ENCODE measurements around the gene PCCA.
"Not testable (repeated sequence)": the region's sequence is repeated elsewhere in the genome, so short reads cannot be mapped to it uniquely, and the experiment has no call there.

The PCCA gene

DNA sequence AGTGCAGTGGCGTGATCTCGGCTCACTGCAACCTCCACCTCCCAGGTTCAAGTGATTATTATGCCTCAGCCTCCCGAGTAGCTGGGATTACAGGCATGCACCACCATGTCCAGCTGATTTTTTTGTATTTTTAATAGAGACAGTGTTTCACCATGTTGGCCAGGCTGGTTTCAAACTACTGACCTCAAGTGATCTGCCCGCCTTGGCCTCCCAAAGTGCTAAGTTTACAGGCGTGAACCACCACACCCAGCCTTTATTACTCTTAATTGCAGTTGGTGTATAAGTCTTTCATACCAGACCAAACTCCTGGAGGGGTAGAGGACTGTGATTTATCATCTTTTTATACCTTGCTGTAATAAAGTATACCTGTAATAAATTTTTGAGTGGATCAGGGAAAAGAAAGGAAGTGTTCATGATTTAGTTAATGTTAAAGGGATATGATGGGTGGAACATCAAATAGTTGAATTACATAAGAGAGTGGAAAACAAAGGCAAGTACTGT is 52.6 kb downstream of the PCCA start:
- H3K27me3 ChIP-seq (ENCODE audit: control insufficient read depth, insufficient read depth, low read length); H3K9ac ChIP-seq (ENCODE audit: low read depth, low read length); H3K4me3 ChIP-seq (ENCODE audit: low read depth, low read length); H3K36me3 ChIP-seq (ENCODE audit: control insufficient read depth, insufficient read depth, low read length); H3K9me3 ChIP-seq (ENCODE audit: control insufficient read depth, insufficient read depth, low read length); H3K27ac ChIP-seq (ENCODE audit: low read depth, low read length): not testable (repeated sequence)
- peaks cover 12% of the 10 kb centered on the region; the same call in 1 of the 2 replicates for H3K4me1 ChIP-seq (ENCODE audit: control insufficient read depth, insufficient read depth, low read length)

DNA sequence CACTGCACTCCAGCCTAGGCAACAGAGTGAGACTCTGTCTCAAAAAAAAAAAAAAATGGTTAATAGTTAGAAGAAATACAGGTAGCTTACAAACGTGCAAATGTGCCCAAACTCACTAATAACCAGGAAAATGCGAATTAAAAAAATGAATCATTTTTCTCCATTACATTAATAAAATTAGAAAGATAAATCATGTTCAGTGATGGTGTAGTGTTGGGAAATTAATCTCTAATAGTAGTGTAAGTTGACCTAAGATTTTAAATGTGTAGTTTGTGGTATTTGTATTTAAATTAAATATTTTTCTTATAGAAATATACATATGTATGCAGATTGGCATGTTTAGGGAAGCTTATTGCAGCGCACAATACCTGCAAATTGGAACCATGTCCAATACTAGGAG is 57.6 kb downstream of the PCCA start:
- Histone ChIP-seq H3K36me3 (ENCODE audit: control insufficient read depth, insufficient read depth, low read length) (peaks cover 7% of the 10 kb centered on the region; the same call in 1 of the 2 replicates), H3K27ac (ENCODE audit: low read depth, low read length) (no peak overlapping the region), H3K4me1 (ENCODE audit: control insufficient read depth, insufficient read depth, low read length) (peaks cover 28% of the 10 kb centered on the region)

GRCh38 chr13:100147825-100148224 is 58.9 kb downstream of the PCCA start:
- Histone ChIP-seq H3K27ac (ENCODE audit: low read depth, low read length) (peak overlapping the region; percentile 93), H3K27me3 (ENCODE audit: control insufficient read depth, insufficient read depth, low read length) (no peaks in the 10 kb centered on the region), H3K4me1 (ENCODE audit: control insufficient read depth, insufficient read depth, low read length) (peaks cover 28% of the 10 kb centered on the region), H3K9me3 (ENCODE audit: control insufficient read depth, insufficient read depth, low read length) (no peaks in the 10 kb centered on the region), H3K9ac (ENCODE audit: low read depth, low read length) (no peak overlapping the region), H3K4me3 (ENCODE audit: low read depth, low read length) (no peak overlapping the region), H3K36me3 (ENCODE audit: control insufficient read depth, insufficient read depth, low read length) (peaks cover 7% of the 10 kb centered on the region; the same call in 1 of the 2 replicates)

More for the DNA sequence above, 57.6 kb downstream of the PCCA start:
- H3K9me3 ChIP-seq (ENCODE audit: control insufficient read depth, insufficient read depth, low read length), result no peaks in the 10 kb centered on the region
- no peak overlapping the region for H3K4me3 ChIP-seq (ENCODE audit: low read depth, low read length)
- H3K9ac ChIP-seq (ENCODE audit: low read depth, low read length), result no peak overlapping the region
- no peaks in the 10 kb centered on the region for H3K27me3 ChIP-seq (ENCODE audit: control insufficient read depth, insufficient read depth, low read length)

DNA sequence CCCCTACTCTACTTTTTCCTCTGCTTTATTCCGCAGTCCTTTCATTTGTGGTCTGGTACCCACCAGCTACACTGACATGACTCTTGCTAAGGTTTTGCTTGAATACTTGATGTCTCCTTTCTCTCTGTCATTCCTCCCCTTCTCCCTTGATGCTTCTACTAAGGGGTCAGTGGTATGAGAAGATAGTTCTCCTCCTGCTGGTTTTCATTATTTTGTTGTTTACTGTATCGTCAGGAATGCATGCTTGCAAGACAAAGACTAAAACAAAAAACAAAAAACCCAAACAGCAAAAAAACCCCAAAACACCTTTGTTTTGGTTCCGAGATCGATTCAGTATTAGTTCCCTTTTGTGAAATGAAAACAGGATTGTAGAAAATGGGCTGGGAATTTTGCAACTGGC is 59.5 kb downstream of the PCCA start:
- Histone ChIP-seq H3K36me3 (ENCODE audit: control insufficient read depth, insufficient read depth, low read length) (peaks cover 7% of the 10 kb centered on the region; the same call in 1 of the 2 replicates), H3K27ac (ENCODE audit: low read depth, low read length) (peak overlapping the region; percentile 98), H3K9me3 (ENCODE audit: control insufficient read depth, insufficient read depth, low read length) (no peaks in the 10 kb centered on the region), H3K9ac (ENCODE audit: low read depth, low read length) (peak overlapping the region; percentile 53; the same call in 1 of the 2 replicates), H3K4me1 (ENCODE audit: control insufficient read depth, insufficient read depth, low read length) (peaks cover 33% of the 10 kb centered on the region), H3K27me3 (ENCODE audit: control insufficient read depth, insufficient read depth, low read length) (no peaks in the 10 kb centered on the region), H3K4me3 (ENCODE audit: low read depth, low read length) (peak overlapping the region; percentile 22; the same call in 1 of the 2 replicates)

DNA sequence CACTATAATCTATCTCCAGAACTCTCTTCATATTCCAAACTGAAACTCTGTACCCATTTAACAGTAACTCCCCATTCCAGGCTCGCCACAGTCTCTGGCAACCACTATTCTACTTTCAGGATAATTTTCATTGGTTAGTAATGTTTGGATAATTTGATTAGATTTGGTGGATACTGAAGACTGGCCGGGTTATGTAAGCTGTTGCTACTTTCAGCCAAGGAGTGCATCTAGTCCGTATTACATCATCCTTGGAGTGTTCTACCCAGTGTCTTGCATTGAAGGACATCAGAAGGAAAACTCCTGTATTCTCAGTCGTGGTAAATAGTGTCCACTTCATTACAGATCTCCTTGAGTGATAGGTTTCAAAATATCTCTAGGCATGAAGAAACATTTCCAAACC is 60.5 kb downstream of the PCCA start:
- Histone ChIP-seq H3K9me3 (ENCODE audit: control insufficient read depth, insufficient read depth, low read length) (no peaks in the 10 kb centered on the region), H3K9ac (ENCODE audit: low read depth, low read length) (no peak overlapping the region), H3K27me3 (ENCODE audit: control insufficient read depth, insufficient read depth, low read length) (no peaks in the 10 kb centered on the region), H3K4me1 (ENCODE audit: control insufficient read depth, insufficient read depth, low read length) (peaks cover 43% of the 10 kb centered on the region), H3K27ac (ENCODE audit: low read depth, low read length) (peak overlapping the region; percentile 98), H3K36me3 (ENCODE audit: control insufficient read depth, insufficient read depth, low read length) (peaks cover 7% of the 10 kb centered on the region; the same call in 1 of the 2 replicates), H3K4me3 (ENCODE audit: low read depth, low read length) (no peak overlapping the region)

DNA sequence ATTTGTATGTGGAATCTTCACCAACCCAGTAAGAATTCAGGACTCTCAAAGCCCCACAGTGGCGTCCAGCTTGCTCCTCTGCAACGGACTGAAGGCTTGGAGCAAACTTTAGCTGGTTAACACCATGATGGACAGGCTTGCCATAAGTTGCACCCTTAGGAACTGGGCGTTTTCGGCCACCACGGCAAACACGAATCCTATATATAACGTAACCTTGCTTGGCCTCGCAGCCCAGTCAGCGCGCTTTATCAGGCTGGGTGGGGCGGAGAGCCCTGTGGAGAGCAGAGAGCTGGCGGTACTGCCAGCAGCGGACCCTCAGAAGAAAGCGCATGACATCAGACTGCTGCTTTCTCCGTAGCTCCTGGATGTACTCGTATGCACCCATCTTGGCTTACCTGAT is 61.8 kb downstream of the PCCA start:
- H3K27me3 ChIP-seq (ENCODE audit: control insufficient read depth, insufficient read depth, low read length); H3K4me3 ChIP-seq (ENCODE audit: low read depth, low read length); H3K27ac ChIP-seq (ENCODE audit: low read depth, low read length); H3K36me3 ChIP-seq (ENCODE audit: control insufficient read depth, insufficient read depth, low read length); H3K9me3 ChIP-seq (ENCODE audit: control insufficient read depth, insufficient read depth, low read length); H3K9ac ChIP-seq (ENCODE audit: low read depth, low read length): not testable (repeated sequence)
- H3K4me1 ChIP-seq (ENCODE audit: control insufficient read depth, insufficient read depth, low read length), result peaks cover 47% of the 10 kb centered on the region

GRCh38 chr13:100154842-100155416 is 66.0 kb downstream of the PCCA start:
- no peak overlapping the region for H3K9ac ChIP-seq (ENCODE audit: low read depth, low read length)

DNA sequence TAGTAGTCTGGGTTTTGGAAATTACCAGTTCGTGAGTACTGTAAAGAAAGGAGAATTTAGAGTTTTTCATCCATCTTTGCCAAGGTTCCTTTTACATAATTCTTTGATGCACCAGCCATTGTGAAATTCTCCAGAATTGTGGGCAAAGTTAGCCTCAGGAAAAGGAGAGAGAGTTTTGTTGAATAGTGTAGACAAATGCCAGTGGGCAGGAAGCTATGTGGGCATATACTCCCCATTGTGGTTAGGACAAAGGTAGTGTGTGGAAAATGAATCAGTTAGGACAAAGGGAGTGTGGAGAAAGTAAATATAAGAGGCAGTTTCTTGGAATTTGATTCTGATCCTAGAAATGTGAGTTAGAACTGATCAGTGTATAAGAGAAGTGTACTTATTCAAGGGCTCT is 67.9 kb downstream of the PCCA start:
- Histone ChIP-seq H3K36me3 (ENCODE audit: control insufficient read depth, insufficient read depth, low read length) (peaks cover 18% of the 10 kb centered on the region; the same call in 1 of the 2 replicates), H3K4me3 (ENCODE audit: low read depth, low read length) (no peak overlapping the region), H3K27me3 (ENCODE audit: control insufficient read depth, insufficient read depth, low read length) (no peaks in the 10 kb centered on the region), H3K9me3 (ENCODE audit: control insufficient read depth, insufficient read depth, low read length) (no peaks in the 10 kb centered on the region), H3K9ac (ENCODE audit: low read depth, low read length) (no peak overlapping the region), H3K27ac (ENCODE audit: low read depth, low read length) (no peak overlapping the region), H3K4me1 (ENCODE audit: control insufficient read depth, insufficient read depth, low read length) (peaks cover 42% of the 10 kb centered on the region)

More at GRCh38 chr13:100154842-100155416, 66.0 kb downstream of the PCCA start:
- Histone ChIP-seq H3K27ac (ENCODE audit: low read depth, low read length) (peak overlapping the region; percentile 45), H3K27me3 (ENCODE audit: control insufficient read depth, insufficient read depth, low read length) (no peaks in the 10 kb centered on the region), H3K36me3 (ENCODE audit: control insufficient read depth, insufficient read depth, low read length) (peaks cover 18% of the 10 kb centered on the region), H3K4me3 (ENCODE audit: low read depth, low read length) (no peak overlapping the region), H3K9me3 (ENCODE audit: control insufficient read depth, insufficient read depth, low read length) (no peaks in the 10 kb centered on the region), H3K4me1 (ENCODE audit: control insufficient read depth, insufficient read depth, low read length) (peaks cover 33% of the 10 kb centered on the region)

- Histone ChIP-seq H3K36me3 (ENCODE audit: control insufficient read depth, insufficient read depth, low read length) (peaks cover 18% of the 10 kb centered on the region; the same call in 1 of the 2 replicates), H3K4me3 (ENCODE audit: low read depth, low read length) (no peak overlapping the region), H3K27ac (ENCODE audit: low read depth, low read length) (no peak overlapping the region), H3K4me1 (ENCODE audit: control insufficient read depth, insufficient read depth, low read length) (peaks cover 35% of the 10 kb centered on the region), H3K9me3 (ENCODE audit: control insufficient read depth, insufficient read depth, low read length) (no peaks in the 10 kb centered on the region), H3K27me3 (ENCODE audit: control insufficient read depth, insufficient read depth, low read length) (no peaks in the 10 kb centered on the region), H3K9ac (ENCODE audit: low read depth, low read length) (no peak overlapping the region)
Measured at GRCh38 chr13:100158569-100158968, 69.7 kb downstream of the PCCA start.

- Histone ChIP-seq H3K27ac (ENCODE audit: low read depth, low read length) (no peak overlapping the region), H3K36me3 (ENCODE audit: control insufficient read depth, insufficient read depth, low read length) (peaks cover 18% of the 10 kb centered on the region; the same call in 1 of the 2 replicates), H3K9me3 (ENCODE audit: control insufficient read depth, insufficient read depth, low read length) (no peaks in the 10 kb centered on the region), H3K4me3 (ENCODE audit: low read depth, low read length) (no peak overlapping the region), H3K9ac (ENCODE audit: low read depth, low read length) (no peak overlapping the region), H3K4me1 (ENCODE audit: control insufficient read depth, insufficient read depth, low read length) (peaks cover 24% of the 10 kb centered on the region), H3K27me3 (ENCODE audit: control insufficient read depth, insufficient read depth, low read length) (no peaks in the 10 kb centered on the region)
Measured at GRCh38 chr13:100159584-100159983, 70.7 kb downstream of the PCCA start.

- Histone ChIP-seq H3K9me3 (ENCODE audit: control insufficient read depth, insufficient read depth, low read length) (no peaks in the 10 kb centered on the region), H3K4me1 (ENCODE audit: control insufficient read depth, insufficient read depth, low read length) (peaks cover 16% of the 10 kb centered on the region), H3K27ac (ENCODE audit: low read depth, low read length) (no peak overlapping the region), H3K27me3 (ENCODE audit: control insufficient read depth, insufficient read depth, low read length) (no peaks in the 10 kb centered on the region), H3K36me3 (ENCODE audit: control insufficient read depth, insufficient read depth, low read length) (peaks cover 18% of the 10 kb centered on the region; the same call in 1 of the 2 replicates), H3K9ac (ENCODE audit: low read depth, low read length) (no peak overlapping the region), H3K4me3 (ENCODE audit: low read depth, low read length) (no peak overlapping the region)
Measured at GRCh38 chr13:100160450-100160849, 71.6 kb downstream of the PCCA start.

Data from HUES48 (cell line).